Lung (tissue), 12 donors: Measurements from ENCODE around the gene DRP2. TPM values are rescaled to one million over a fixed set of nuclear protein-coding genes. Genes with fewer than 3 reads are reported as not detected.

Source experiments
- ATAC-seq: fragments of 200-7000 bp; cut with Tn5 transposase; one replicate; pipeline ENCODE4 v1.9.1; 2020; ENCODE audit warnings: moderate number of reproducible peaks; ENCODE audit not compliant: insufficient read depth, low FRiP score
- DNase-seq, 3 donors: peaks; one replicate each; pipeline ENCODE4 v3.0.0-alpha.2; 2013 to 2017
- H3K27ac ChIP-seq, 2 donors: one replicate each; pipeline ENCODE4 v1.5.1; 2013; ENCODE audit warnings: mild to moderate bottlenecking in 2 of 2, moderate library complexity in 2 of 2, control low read depth in 1 of 2, inconsistent platforms in 1 of 2, low read depth in 1 of 2, low read length in 1 of 2
- H3K27me3 ChIP-seq, 3 donors: one replicate each; pipeline ENCODE4 v1.5.1; 2013; ENCODE audit warnings: low read length in 2 of 3; ENCODE audit not compliant: control insufficient read depth in 3 of 3, insufficient read depth in 3 of 3
- H3K36me3 ChIP-seq, 4 donors: one replicate each; pipeline ENCODE4 v1.5.1; 2013; ENCODE audit warnings: low read length in 4 of 4, mild to moderate bottlenecking in 1 of 4, moderate library complexity in 1 of 4; ENCODE audit not compliant: control insufficient read depth in 4 of 4, insufficient read depth in 4 of 4
- H3K4me1 ChIP-seq, 5 donors: one replicate each; pipeline ENCODE4 v1.5.1; 2013; ENCODE audit warnings: low read length in 5 of 5, mild to moderate bottlenecking in 2 of 5, moderate library complexity in 1 of 5; ENCODE audit not compliant: control insufficient read depth in 5 of 5, insufficient read depth in 5 of 5
- H3K4me3 ChIP-seq: one replicate; pipeline ENCODE4 v1.5.1; 2013; ENCODE audit warnings: mild to moderate bottlenecking, control low read depth, moderate library complexity
- H3K9ac ChIP-seq, 2 donors: one replicate each; pipeline ENCODE4 v1.5.1; 2013; ENCODE audit warnings: low read length in 2 of 2, control low read depth in 1 of 2; ENCODE audit not compliant: insufficient read depth in 1 of 2
- H3K9me3 ChIP-seq, 4 donors: one replicate each; pipeline ENCODE4 v1.5.1; 2013; ENCODE audit warnings: low read length in 3 of 4, mild to moderate bottlenecking in 1 of 4, moderate library complexity in 1 of 4; ENCODE audit not compliant: control insufficient read depth in 4 of 4, insufficient read depth in 3 of 4
- CTCF ChIP-seq: IDR thresholded peaks from 2 replicates; pipeline ENCODE4 v1.5.1; 2012; ENCODE audit warnings: mild to moderate bottlenecking; ENCODE audit errors: control extremely low read depth, extremely low read depth
- WGBS, 2 donors: extraction: QIAGEN DNeasy Blood & Tissue Kit; methylation state at CpG; one replicate each; pipeline ENCODE4 v1.1.7; 2013; 5-methylcytosine and 5-hydroxymethylcytosine counted together
- polyA plus RNA-seq, 2 donors: library from polyadenylated mRNA; stranded (reverse); fragments of 200-250 nt; gene quantifications; one replicate each; pipeline ENCODE4 v1.2.1, GENCODE V29; 2013
- total RNA-seq, 2 donors: library from RNA; depleted of rRNA in 1 of 2; stranded (reverse); fragments of >200 nt in 1 of 2; gene quantifications; one replicate each; pipeline ENCODE4 v1.2.1, GENCODE V29; 2014 to 2021
- donor health status: control.
- donor health status: control.
- donor health status: Bipolar disorder and iron deficiency.
- donor health status: healthy.
- donor health status: DM: yes; HTN: yes; CAD: no.

Gene DRP2
- total and polyA plus RNA-seq, 4 donors: 0.01 to 0.74 (median 0.03) TPM; not detected in 1

- DNase-seq (no peak), ATAC-seq (no peak)
- Histone ChIP-seq H3K36me3 (no peaks in the 10 kb centered on the region), H3K9ac (no peak overlapping the region), H3K27me3 (peaks cover 0 to 4% (median 0%) of the 10 kb centered on the region in 3 donors), H3K4me1 (peaks cover 0 to 4% (median 0%) of the 10 kb centered on the region in 5 donors), H3K27ac (no peak overlapping the region), H3K4me3 (no peak overlapping the region), H3K9me3 (no peaks in the 10 kb centered on the region)
- TF ChIP-seq CTCF: no peak
- WGBS, 2 donors: 42 to 54% methylated on average over 2 of the region's 2 CpGs
Measured at GRCh38 chrX:101203761-101204351, 15.7 kb upstream of the DRP2 start.

- H3K4me3 ChIP-seq: no peak overlapping the region
- H3K4me1 ChIP-seq: peaks cover 0 to 4% (median 0%) of the 10 kb centered on the region in 5 donors
- no peak for ATAC-seq
- H3K27ac ChIP-seq: no peak overlapping the region
- no peak overlapping the region for H3K9ac ChIP-seq
- TF ChIP-seq CTCF: no peak
- WGBS, 2 donors: 44 to 48% methylated on average over 3 of the region's 3 CpGs
- DNase-seq: peak in 1 of 3 donors; percentile 47
- peaks cover 0 to 11% (median 0%) of the 10 kb centered on the region in 3 donors for H3K27me3 ChIP-seq
- no peaks in the 10 kb centered on the region for H3K36me3 ChIP-seq
- no peaks in the 10 kb centered on the region for H3K9me3 ChIP-seq
Measured at GRCh38 chrX:101206471-101206870, 13.1 kb upstream of the DRP2 start.

DNA sequence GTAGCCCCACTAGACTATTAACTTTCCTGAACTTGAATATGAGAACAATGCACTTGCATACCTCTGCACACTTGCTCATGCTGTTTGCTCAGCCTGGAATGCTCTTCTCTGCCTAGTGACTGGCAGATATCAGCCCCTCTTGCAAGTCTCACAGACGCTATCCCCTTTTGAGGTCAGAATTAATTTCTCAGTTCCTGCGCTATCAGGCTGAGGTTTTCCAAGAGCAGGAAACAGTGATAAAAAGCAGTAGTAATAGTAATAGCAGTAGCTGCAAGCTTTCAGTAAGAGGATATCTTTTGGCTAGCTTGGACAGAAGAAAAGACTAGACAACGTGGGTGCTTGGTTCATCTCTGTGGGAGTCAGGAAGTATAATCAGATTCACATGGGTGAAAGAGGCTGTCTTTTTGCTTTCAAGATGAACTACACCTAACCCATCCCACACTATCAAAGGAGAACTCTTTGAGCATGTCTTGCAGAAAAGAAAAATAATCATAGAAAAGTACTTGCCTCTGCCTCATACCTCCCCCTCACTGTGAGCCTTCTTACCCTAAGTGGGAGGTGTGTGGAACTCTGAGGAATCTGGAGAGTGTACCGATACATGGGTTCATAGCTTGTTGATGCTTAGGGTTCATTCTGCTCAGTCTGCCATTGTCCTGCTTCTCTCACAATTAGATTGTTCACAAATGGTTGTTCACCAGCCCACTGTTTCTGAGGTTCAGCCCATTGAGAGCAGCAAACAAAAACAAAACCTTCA lies 11.3 kb upstream of the DRP2 start:
- Histone ChIP-seq H3K9me3 (no peaks in the 10 kb centered on the region), H3K4me1 (peaks cover 0 to 4% (median 0%) of the 10 kb centered on the region in 5 donors), H3K36me3 (no peaks in the 10 kb centered on the region), H3K9ac (no peak overlapping the region), H3K27me3 (peaks cover 0 to 12% (median 0%) of the 10 kb centered on the region in 3 donors), H3K27ac (no peak overlapping the region), H3K4me3 (no peak overlapping the region)
- DNase-seq: peak in 1 of 3 donors; percentile 38
- WGBS, 2 donors: 45 to 60% methylated on average over 4 of the region's 4 CpGs
- peak; percentile 27 for ATAC-seq
- no peak for TF ChIP-seq CTCF
